NCI-H2107 treated with DMSO at 0.1 percent for 48 hours (cell line): ENCODE results near the gene OLA1.

ENCODE experiments used
- DNase-seq: peaks from one replicate; lab custom pipeline; 2025; ENCODE audit not compliant: unreplicated experiment; lab: John Stamatoyannopoulos, UW

Gene OLA1

DNA sequence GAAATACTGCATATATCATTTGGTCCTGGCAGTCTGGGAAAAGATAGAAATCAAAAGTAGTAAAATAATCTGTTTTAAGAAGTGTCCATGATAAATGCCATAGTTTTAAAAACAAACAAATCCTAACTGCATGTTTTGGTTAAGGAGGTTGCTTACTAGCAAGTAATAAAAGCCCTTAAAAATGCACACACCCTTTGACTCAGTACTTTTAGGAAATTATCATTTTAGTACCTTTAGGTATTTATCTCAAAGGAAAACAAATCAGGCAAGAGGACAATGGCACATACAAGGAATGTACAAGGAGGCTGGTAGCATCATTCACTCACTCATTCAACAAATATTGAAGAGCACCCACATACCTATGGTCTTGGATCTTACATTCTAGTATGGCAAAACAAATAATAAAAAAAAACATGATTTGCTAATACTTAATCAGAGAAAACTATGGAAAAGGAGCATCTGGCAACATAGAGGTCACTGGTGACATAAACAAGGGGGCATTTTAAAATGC, 67.6 kb downstream of the OLA1 start:
- DNase-seq = no peak

DNA sequence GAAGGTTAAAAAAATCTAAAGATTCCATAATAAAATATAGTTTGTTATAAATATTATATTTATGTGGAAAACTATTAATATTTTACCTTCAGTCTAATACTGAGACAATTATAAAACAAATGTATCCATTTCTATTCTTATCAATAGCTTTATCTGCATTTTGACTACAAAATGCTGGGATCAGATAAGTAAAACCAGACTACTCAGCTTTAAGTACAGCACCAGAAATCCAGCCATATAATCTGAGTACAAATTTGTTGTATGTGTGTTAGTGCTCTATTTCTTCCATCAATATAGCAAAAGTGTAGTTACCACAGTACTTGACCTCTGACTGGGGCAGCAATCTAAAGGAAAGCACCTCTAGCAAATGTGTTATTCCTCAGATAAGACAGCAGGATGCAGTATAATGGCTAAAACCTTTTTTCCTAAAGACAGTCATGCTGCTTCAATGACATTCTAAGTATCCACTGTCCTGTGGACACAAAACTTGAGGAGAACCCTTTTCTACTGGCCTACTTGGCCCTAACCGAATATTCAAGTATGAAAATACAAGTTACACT, 68.1 kb downstream of the OLA1 start:
- DNase-seq = no peak

DNA sequence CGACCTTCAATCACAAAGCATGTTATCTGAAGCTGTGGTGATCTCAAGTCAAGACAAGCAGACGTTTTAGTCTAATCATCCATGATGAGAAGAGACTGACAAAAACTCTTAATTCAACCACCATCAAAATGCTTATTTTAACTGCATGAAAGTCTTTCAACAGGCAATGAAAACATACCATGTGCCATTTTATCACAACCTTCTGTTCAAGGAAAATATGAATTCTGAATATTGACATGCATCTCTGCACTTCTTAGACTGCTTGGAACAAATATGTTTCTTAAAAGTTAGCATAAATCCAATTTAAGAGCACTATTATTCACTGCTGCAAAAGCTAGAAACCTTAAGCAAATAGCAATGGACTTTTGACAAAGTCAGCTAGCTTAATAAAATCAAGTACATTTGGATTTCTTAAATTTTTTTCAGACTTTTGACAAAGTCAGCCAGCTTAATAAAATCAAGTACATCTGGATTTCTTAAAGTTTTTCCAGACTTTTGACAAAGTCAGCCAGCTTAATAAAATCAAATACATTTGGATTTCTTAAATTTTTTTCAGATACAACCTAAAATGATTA, 70.9 kb downstream of the OLA1 start:
- no peak for DNase-seq

DNA sequence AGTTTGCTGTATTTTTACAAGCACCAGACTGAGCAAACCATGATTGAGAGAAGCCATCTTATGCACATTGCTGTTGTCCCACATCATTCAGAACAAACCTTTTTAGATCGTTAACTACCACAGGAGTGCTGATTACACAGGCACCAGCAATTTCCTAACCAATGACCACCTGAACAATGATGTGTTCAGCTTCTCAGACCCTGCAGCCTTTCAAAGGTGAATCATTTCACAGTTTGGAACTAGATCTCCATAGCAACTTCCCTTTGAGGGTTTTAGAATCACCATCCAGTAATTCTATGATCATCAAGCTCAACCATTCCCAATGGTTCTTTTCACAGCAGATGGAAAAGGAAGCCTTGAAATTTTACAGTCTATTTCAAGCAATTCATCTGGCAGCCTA, 71.4 kb downstream of the OLA1 start:
- DNase-seq = peak; percentile 91

DNA sequence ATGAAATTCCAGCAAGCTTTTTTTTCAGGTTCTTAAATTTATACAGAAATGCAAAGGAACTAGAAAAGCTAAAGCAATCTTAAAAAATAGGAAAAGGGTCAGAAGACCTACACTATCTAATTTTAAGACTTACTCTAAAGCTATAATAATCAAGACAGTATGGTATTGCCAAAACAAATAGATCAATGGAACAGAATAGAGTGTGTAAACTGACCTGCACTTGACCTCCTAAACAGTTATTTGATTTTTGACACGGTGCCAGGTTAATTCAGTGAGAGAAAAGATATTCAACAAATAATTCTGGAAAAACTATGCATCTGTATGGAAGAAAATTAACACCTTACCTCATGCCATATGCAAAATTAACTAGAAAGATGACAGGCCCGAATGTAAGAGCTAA, 73.6 kb downstream of the OLA1 start:
- no peak for DNase-seq

DNA sequence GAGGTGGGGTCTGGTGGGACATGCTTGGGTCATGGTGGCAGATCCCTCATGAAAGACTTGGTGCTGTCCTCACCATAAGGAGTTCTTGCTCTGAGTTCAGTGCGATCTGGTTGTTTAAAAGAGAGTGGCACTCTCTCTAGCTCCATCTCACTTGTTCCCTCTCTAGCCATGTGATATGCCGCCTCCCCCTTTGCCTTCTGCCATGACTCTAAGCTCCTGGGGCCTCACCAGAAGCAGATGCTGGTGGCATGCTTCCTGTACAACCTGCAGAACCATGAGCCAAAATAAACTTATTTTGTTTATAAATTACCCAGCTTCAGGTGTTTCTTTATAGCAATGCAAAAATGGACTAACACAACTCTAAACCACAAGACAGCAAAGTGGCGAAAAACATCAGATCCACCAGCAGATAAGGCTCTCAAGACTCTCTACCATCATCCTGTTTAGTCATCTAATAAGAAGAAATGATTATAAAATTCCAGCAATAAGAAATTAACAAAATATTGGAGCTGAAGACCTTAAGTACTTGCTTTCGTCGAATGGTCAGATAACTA, 75.5 kb downstream of the OLA1 start:
- no peak for DNase-seq

DNA sequence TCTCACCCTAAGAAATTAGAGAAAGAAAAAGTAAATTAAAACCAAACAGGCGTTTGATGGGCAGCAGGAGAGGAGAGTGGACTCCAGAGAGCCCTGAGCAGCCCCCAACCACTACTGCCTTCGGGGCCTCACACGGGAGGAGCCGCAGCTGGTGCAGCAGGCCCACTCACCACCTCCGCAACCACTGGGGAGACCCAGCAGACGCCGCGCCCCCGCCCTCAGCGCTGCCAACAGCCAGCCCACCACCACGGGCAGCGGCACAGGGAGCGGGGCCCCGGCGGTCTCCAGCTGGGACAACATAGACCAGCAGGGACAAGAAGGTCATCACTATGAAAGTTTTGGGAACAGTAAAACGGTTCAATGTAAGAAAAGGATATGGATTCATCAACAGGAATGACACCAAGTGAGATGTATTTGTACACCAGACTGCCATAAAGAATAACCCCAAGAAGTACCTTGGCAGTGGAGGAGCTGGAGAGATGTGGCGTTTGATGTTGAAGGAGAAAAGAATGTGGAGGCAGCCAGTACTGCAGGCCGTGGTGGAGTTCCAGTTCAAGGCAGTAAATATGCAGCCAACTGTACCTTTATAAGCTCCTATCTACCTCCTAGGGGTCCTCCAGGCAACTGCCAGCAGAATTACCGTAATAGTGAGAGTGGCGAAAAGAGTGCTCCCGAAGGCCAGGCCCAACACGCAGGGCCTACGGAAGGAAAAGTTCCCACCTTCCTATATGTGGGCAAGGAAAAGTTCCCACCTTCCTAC, 76.5 kb downstream of the OLA1 start:
- no peak for DNase-seq

DNA sequence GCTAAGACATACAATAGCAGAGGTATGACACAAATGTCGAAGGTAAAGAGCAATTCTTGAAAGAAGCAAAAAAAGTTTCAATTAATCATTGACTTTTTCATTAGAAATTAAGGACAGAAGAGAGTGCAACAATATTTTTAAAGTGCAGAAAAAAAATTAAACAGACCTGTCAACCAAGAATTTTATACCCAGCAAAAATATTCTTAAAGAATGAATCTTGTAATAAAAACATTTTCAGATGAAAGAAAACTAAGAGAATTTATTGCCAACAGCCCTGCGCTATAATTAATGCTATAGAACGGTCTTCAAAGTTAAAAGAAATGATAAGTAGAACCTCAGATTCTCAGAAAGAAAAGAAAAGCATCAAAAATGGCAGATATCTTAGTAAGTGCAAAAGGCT, 79.0 kb downstream of the OLA1 start:
- DNase-seq = no peak

DNA sequence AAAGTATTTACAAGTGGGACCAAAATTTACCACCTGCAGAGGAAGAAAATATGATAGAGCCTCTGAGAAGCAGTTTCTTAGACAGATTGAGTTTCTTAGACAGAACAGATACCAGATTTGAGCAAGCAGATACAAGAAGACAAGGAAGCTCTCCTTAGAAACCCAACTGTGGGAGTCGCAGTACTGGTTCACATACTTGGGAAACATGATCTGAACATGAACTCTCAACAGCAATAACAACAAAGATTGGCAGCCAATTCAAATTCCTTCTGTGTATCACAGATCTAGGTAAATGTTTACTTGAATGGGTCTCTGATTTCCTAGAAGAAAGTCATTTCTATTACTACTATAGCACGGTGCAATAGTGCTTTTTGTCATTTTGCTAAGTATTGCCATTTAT, 82.1 kb downstream of the OLA1 start:
- DNase-seq = no peak

DNA sequence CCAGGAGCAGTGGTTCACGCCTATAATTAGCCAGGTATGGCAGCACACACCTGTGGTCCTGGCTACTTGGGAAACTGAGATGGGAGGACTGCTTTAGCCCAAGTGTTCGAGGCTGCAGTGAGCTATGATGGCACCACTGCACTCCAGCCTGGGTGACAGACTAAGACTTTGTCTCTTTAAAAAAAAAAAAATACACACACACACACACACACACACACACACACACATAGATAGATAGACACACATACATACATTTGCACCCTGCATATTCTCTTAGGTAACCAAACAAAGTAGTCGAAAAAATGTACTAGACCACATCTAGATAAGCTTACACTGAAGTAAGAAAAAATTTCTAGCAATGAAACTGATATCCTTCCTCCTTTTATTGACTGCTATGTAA, 86.8 kb downstream of the OLA1 start:
- DNase-seq = no peak

DNA sequence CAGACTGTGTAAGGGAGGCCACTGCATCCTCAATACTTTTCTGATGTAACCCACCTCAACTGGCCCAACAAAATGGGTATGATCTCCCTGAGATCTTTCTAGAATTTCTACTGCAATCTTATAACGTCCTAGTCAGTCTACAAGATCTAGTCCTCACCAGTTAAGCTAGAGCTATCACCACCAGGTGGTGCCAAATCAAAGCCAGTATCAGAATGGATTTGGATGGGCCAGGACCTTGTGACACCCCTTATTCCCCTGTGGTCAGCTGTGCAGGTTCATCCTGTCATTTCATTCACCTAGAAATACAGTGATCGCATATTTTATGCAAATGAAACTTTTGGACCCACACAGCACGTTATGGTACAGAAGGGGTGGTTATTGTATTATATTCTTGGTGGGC, 90.3 kb downstream of the OLA1 start:
- DNase-seq = peak; percentile 27

DNA sequence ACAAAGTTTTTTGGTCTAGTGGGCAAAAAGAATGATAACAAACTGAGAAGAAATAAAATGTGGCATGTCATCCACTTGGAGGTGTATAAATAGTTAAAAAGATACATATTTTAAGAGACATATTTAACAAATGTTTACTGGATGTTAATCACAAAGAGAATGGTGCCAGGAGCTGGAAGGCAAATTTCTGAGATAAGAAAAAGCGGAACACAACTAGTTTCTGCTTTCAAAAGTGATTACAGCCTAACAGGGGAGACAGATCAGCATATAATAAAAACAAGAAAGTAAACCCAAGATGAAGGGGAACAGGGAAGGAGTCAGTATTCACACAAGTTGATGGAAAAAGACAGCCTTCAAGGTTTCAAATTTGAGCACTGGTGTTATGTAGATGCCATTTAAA, 91.3 kb downstream of the OLA1 start:
- DNase-seq = no peak

DNA sequence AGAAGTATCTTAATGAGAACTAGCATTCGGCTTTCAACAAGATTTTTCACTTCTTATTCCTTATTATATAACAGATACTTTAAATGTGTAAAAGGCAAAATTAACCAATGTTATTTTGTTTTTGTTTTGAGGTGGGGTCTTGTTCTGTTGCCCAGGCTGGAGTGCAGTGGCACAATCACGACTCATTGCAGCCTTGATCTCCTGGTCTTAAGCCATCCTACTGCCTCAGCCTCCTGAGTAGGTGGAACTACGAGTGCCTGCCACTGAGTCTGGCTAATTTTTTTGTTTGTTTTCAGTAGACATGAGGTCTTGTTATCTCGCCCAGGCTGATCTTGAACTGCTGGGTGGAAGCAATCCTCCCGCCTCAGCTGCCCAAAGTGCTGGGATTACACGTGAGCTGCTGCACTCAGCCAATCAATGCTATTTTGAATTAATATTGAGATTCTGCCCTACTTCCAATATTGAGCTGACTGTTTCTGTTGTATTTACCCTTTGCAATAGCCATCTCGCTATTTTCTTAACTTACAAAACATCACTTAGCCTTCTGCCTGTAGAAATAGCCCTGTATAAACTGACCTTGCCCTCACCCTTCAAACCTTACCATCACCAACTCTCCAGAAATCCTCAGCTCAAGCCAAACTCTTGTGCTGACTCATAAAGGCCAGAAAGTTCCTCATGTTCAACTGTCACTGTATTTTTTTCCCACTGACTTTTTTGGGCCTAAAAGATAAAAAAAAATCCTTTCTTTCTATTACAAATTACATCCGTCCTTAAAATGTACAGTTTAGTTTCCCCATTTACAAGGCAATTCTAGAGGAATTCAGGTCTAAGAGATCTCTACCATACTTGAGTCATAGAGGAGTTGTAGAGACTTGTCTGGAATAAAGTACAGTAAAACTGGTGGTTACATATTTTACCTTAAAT, 94.3 kb downstream of the OLA1 start:
- no peak for DNase-seq

DNA sequence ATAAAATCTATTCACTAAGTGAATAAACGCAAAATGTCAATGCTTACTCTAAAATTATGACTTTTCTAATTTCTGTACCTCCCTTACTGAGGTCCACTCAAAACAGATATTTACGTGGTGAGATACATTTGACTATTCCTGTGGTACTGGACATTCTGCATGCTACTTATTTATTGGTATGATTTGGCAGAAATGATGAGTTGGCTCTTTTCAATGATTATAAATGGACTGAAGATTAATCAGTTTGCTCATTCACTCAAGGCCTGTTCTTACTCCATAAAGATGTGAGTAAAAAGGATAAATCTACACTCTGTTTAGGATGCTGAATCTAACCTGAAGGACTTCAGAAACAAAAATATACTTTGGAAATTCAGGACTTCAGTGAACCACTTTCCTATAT, 98.8 kb downstream of the OLA1 start:
- no peak for DNase-seq

DNA sequence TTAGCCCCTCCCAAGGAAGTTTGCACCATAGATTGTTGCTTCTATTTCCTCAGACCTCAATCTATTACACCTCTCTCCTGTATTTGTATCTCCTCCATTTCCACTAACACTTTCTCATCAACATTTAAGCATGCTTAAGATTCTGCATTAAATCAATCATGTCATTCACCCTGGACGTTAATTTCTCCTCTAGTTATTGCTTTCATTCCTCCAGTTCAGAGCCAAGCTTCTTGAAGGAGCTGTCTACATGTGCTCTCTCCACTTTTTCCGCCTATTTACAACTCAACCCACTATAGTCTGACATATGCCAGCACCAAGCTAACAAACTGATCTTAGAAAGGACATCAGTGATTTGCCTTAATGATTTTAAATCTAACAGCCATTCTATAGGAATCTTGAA, 99.5 kb downstream of the OLA1 start:
- DNase-seq = no peak

DNA sequence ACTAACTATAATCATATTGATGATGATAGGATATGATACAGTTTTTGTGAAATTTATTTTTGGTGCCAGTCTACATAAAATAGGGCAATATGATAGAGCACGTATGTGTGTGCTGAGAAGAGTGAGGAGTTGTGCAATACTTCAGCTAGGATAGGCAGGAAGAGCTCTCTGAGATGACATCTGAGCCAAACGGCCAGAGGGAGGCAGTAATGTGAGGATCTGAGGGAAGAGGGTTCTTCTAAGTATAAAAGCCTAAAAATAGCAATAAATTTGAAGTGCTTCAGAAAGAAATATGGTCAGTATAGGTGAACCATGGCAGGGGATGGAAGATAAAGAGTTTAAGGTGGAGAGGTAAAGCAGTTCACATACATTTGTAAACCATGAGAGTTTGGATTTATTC, 102.5 kb downstream of the OLA1 start:
- no peak for DNase-seq

DNA sequence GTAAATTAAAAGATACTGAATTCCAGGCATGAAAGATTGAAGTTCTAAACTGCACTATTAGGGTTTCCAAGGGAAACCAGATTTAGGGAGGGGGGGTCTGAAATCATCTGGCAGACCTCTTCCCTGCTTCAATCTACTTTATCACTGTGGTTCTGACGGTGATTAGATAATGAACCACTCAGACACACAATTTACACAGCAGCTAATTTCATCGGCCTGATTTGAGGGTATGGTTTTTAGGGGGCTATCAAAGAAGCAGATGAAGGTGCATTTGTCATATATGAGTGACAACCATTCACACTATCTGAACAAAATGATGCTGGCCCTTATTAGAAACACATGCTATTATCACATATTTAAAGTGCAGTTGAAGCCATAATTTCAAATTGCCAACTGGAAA, 106.0 kb downstream of the OLA1 start:
- DNase-seq = no peak

DNA sequence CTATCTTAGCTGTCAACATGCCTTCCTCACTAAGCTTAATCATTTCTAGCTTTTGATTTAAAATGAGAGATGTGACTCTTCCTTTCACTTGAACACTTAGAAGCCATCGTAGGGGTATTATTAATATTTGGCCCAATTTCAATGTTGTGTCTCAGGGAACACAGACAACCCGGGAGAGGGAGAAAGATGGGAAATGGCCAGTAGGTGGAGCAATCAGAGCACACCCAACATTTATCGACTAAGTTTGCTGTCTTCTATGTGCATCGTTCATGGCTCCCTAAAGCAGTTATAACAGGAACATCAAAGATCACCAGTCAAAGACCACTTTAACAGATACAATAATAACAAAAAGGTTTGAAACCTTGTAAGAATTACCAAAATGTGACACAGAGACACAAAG, 110.2 kb downstream of the OLA1 start:
- DNase-seq = no peak

DNA sequence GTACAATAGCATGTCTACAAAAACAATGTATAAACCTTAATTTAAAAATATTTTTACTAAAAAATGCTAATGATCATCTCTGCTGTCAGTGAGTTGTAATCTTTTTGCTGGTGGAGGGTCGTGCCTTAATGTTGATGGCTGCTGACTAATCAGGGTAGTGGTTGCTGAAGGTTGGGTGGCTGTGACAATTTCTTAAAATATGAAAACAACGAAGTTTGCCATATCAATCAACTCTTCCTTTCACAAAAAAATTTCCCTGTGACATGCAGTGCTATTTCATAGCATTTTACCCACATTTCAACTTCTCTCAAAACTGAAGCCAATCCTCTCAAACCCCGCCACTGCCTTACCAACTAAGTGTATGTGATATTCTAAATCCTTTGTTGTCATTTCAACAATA, 112.4 kb downstream of the OLA1 start:
- no peak for DNase-seq

DNA sequence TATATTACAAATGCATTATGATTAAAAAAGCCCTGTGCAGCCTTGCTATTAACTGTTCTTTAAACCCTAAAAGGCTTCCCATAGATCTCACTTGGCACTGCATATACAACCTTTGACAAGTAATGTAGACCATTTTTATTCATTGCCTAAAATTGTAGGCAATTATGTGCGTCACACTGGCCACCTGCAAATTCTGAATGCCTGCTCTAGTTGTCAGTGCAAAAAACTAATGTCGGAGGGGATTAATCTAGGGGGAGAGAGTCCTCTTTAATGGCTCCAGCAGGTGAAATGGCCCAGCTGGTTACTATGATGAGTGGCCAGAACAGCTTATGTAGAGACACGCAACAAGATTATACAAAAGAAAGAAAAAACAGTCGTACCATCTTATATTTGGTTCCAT, 123.2 kb downstream of the OLA1 start:
- DNase-seq = peak; percentile 69

DNA sequence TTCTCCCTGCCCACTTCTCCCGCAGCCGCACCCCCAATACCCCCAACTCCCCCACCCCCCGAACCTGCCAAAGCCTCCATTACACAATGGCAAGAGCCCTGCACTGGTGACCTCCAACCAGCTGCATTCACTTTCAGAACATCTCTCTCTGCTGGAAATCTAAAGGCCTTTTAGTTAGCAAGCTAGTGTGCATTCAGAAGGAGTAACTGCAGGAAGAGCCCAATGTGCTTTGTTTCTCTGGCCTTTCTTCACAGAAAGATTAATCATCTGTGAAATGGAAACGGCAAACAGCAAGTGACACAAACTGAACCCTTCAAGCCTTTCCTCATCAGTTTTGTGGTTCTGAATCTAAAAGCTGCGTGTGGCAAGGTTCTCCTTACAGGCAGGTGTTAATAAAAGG, 124.2 kb downstream of the OLA1 start:
- peak; percentile 67 for DNase-seq
